OCI-LY1 (cell line): ENCODE measurements around the gene HBZ.
"Not testable (repeated sequence)": the region's sequence is repeated elsewhere in the genome, so short reads cannot be mapped to it uniquely, and the experiment has no call there.

Experiments
- CTCF ChIP-seq: fragments of 200-600 bp; sonication (generic), shearing (Covaris generic); IDR thresholded peaks from 2 replicates; pipeline ENCODE4 v1.5.1; 2017; ENCODE audit warnings: mild to moderate bottlenecking, antibody characterized with exemption, low read length, moderate library complexity, mixed read lengths
- EZH2 ChIP-seq: fragments of 200-600 bp; sonication (generic), shearing (Covaris generic); IDR thresholded peaks from 2 replicates; pipeline ENCODE4 v1.8.0; 2017; ENCODE audit warnings: borderline replicate concordance, mixed run types, mild to moderate bottlenecking, antibody characterized with exemption, low read length, moderate library complexity, mixed read lengths

- TF ChIP-seq CTCF, EZH2: not testable (repeated sequence)
Observed at GRCh38 chr16:160242-160641, 7.8 kb downstream of the HBZ start.
